Measurements from ENCODE around the gene CLCN7. TPM values are rescaled to one million over a fixed set of nuclear protein-coding genes. Genes with fewer than 3 reads are reported as not detected.

Gene CLCN7
- total RNA-seq, 1 donor from 2014 or later: 177 TPM

DNA sequence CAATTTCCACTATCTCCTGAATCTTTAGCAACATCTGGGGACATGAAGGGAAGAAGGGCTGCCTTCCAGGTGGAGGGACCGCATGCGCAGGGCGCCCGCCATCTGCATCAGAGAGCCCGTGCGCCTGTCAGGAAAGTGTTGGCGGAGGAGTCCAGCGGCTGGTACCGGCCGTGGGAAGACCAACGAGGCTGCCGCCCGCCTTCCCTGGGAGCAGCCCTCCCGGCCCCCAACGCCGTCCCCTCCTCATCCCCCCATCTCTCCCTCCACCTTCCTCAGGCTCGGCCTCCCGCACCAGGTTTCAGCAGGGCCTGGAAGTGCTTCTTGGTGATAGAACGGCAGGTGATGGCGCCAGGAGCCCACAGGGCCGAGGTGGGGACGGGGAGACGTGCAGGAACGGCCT lies 8.8 kb downstream of the CLCN7 start:
- Mint-ChIP-seq H3K36me3 (ENCODE audit: unreplicated experiment) (peaks cover 5% of the 10 kb centered on the region), H3K27ac (ENCODE audit: unreplicated experiment) (no peak overlapping the region), H3K4me1 (ENCODE audit: unreplicated experiment) (peaks cover 7% of the 10 kb centered on the region), H3K9me3 (ENCODE audit: unreplicated experiment) (no peaks in the 10 kb centered on the region), H3K4me3 (ENCODE audit: unreplicated experiment) (no peak overlapping the region), H3K27me3 (ENCODE audit: unreplicated experiment) (no peaks in the 10 kb centered on the region)
- TF ChIP-seq, protein P1, sequence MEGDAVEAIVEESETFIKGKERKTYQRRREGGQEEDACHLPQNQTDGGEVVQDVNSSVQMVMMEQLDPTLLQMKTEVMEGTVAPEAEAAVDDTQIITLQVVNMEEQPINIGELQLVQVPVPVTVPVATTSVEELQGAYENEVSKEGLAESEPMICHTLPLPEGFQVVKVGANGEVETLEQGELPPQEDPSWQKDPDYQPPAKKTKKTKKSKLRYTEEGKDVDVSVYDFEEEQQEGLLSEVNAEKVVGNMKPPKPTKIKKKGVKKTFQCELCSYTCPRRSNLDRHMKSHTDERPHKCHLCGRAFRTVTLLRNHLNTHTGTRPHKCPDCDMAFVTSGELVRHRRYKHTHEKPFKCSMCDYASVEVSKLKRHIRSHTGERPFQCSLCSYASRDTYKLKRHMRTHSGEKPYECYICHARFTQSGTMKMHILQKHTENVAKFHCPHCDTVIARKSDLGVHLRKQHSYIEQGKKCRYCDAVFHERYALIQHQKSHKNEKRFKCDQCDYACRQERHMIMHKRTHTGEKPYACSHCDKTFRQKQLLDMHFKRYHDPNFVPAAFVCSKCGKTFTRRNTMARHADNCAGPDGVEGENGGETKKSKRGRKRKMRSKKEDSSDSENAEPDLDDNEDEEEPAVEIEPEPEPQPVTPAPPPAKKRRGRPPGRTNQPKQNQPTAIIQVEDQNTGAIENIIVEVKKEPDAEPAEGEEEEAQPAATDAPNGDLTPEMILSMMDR (IDR thresholded peaks at IDR 0.05): no peak
- DNase-seq (ENCODE audit: extremely low spot score, unreplicated experiment): no peak

DNA sequence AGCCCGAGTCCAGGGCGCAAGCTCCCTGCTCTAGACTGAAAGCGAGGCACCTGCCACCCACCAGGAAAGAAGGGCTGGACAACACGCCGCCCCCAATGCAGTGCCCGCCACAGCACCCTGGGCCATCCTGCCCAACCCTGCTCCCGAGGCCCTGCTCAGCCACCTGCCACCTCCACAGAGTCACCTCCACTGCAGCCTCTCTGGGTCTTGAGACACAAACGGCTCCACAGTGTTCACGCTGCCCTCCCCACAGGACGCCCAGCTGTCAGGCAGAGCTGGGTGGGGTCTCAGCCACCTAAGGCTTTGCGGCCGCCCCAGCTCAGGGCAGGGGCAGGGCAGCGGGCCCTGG lies 9.3 kb downstream of the CLCN7 start:
- no peak overlapping the region for H3K4me3 Mint-ChIP-seq (ENCODE audit: unreplicated experiment)
- H3K27me3 Mint-ChIP-seq (ENCODE audit: unreplicated experiment): no peaks in the 10 kb centered on the region
- peaks cover 4% of the 10 kb centered on the region for H3K4me1 Mint-ChIP-seq (ENCODE audit: unreplicated experiment)
- H3K27ac Mint-ChIP-seq (ENCODE audit: unreplicated experiment): no peak overlapping the region
- DNase-seq (ENCODE audit: extremely low spot score, unreplicated experiment): no peak
- TF ChIP-seq, protein P1 (IDR thresholded peaks at IDR 0.05): no peak
- H3K9me3 Mint-ChIP-seq (ENCODE audit: unreplicated experiment): no peaks in the 10 kb centered on the region
- H3K36me3 Mint-ChIP-seq (ENCODE audit: unreplicated experiment): peaks cover 7% of the 10 kb centered on the region

DNA sequence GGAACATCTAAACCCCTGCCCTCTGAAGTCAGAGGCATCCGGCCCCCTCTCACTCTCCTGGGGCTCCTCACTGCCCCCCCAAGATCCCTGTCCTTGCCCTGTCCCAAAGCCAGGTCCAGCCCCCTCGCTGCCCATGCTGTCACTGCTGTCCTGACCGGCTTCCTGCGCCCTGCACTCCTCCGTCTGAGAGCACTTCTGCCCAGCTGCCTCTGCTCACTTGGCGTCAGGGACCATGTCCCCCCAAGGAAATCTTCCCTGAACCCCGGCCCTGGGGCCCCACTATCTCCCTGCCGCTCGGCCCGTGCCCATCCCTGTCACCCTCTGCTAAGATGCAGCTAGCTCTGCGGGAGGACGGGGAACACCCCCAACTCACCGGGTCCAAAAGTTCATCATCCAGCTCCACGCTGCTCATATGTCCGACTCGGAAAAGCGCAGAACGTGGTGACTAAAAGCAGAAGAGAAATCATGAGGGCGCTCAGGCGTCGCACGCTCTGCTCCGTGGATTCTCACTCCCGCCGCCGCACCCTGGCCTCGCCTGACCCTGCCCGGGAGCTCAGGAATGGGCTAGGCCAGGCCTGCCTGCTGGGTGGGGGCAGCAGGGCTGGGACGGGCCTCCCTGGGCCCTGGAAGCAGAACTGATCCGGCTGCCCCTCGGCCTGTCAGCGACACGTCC lies 9.8 kb downstream of the CLCN7 start:
- no peak overlapping the region for H3K4me3 Mint-ChIP-seq (ENCODE audit: unreplicated experiment)
- no peaks in the 10 kb centered on the region for H3K27me3 Mint-ChIP-seq (ENCODE audit: unreplicated experiment)

DNA sequence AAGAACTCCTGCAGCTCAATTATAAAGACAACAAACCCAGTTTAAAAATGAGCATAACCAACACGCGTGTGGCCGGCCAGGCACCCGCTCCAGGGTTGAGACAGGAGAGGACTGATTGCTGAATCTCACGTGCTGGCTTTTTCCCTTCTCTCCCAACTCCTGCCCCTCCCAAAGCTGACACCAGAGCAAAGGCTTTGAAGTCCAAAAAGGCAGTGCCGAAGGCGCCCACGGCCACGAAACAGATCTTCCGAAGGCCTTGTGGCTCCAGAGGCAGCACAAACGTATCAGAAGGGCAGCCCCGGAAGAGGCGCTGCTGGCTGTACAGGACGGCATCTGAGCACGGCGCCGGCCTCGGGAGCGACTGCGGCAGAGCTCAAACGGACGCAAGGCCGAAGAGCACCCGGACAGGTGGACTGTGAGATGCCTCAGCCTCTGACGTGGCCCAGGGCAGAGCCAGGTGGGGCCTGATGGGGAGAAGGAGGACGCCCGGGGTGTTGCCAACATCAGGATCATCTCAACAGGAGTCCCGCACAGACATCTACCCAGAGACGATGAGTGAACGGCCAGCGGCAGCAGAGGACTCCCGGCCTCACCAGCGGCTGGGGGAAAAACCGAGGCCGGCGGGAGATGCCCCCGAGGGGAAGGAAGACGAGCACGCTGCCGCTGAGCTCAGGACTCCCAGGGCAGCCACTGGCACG lies 10.5 kb downstream of the CLCN7 start:
- Mint-ChIP-seq H3K27ac (ENCODE audit: unreplicated experiment) (no peak overlapping the region), H3K4me1 (ENCODE audit: unreplicated experiment) (no peaks in the 10 kb centered on the region), H3K4me3 (ENCODE audit: unreplicated experiment) (no peak overlapping the region), H3K27me3 (ENCODE audit: unreplicated experiment) (no peaks in the 10 kb centered on the region), H3K9me3 (ENCODE audit: unreplicated experiment) (no peaks in the 10 kb centered on the region), H3K36me3 (ENCODE audit: unreplicated experiment) (peaks cover 7% of the 10 kb centered on the region)
- TF ChIP-seq, protein P1 (IDR thresholded peaks at IDR 0.05): no peak
- no peak for DNase-seq (ENCODE audit: extremely low spot score, unreplicated experiment)

More for the DNA sequence above, 9.8 kb downstream of the CLCN7 start:
- H3K36me3 Mint-ChIP-seq (ENCODE audit: unreplicated experiment): peaks cover 7% of the 10 kb centered on the region
- no peak overlapping the region for H3K27ac Mint-ChIP-seq (ENCODE audit: unreplicated experiment)
- DNase-seq (ENCODE audit: extremely low spot score, unreplicated experiment): no peak
- TF ChIP-seq, protein P1 (IDR thresholded peaks at IDR 0.05): no peak
- no peaks in the 10 kb centered on the region for H3K4me1 Mint-ChIP-seq (ENCODE audit: unreplicated experiment)
- H3K9me3 Mint-ChIP-seq (ENCODE audit: unreplicated experiment): no peaks in the 10 kb centered on the region

DNA sequence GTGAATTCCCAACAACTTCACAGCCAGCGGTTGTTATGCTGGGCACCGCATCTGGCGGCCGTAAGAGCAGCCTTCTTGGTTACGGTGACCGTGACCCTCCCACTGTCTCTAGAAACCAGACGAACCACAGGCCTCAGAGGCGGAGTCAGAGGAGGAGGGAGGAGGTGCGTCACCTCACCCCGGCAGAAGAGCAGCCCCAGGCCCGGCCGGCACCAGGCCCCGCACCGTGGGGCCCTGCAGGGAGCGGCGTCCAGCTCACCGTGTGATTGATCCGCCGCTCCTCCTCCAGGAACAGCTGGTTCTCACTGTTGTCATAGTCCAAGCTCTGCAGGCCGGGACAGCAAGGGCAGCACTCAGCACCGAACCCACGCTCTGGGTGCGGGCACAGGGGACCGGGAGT lies 13.7 kb downstream of the CLCN7 start:
- H3K4me3 Mint-ChIP-seq (ENCODE audit: unreplicated experiment): no peak overlapping the region
- H3K27ac Mint-ChIP-seq (ENCODE audit: unreplicated experiment): no peak overlapping the region
- no peaks in the 10 kb centered on the region for H3K4me1 Mint-ChIP-seq (ENCODE audit: unreplicated experiment)

More for the DNA sequence above, 13.7 kb downstream of the CLCN7 start:
- TF ChIP-seq, protein P1 (IDR thresholded peaks at IDR 0.05): no peak
- Mint-ChIP-seq H3K9me3 (ENCODE audit: unreplicated experiment) (no peaks in the 10 kb centered on the region), H3K27me3 (ENCODE audit: unreplicated experiment) (no peaks in the 10 kb centered on the region), H3K36me3 (ENCODE audit: unreplicated experiment) (peaks cover 7% of the 10 kb centered on the region)
- DNase-seq (ENCODE audit: extremely low spot score, unreplicated experiment): no peak

All from osteocyte (in vitro differentiated cells).